CD4-positive, alpha-beta memory T cell (primary cell): ENCODE data around the gene NID2. TPM values are rescaled to one million over a fixed set of nuclear protein-coding genes. Genes with fewer than 3 reads are reported as not detected.

ENCODE experiments used
- CTCF ChIA-PET: fragments of 350-600 bp; sonication (Branson Sonifier 250); formaldehyde crosslinking; loops from one replicate; lab custom pipeline; 2021; ENCODE audit warnings: inconsistent platforms; ENCODE audit not compliant: partially characterized antibody; lab: Charles Lee
- POLR2A ChIA-PET: fragments of 350-600 bp; sonication (Branson Sonifier 250); formaldehyde crosslinking; loops from one replicate; lab custom pipeline; 2021; ENCODE audit not compliant: partially characterized antibody; lab: Charles Lee
- DNase-seq, 5 donors: peaks; one replicate each; pipeline versions ENCODE4 v3.0.0 to v3.0.0-alpha.2; 2020 to 2022; ENCODE audit warnings: mixed read lengths in 1 of 5
- H3K27ac ChIP-seq: one replicate; pipeline ENCODE4 v1.7.0; 2013; ENCODE audit warnings: low read depth, low read length
- H3K27me3 ChIP-seq: 2 replicates; pipeline ENCODE4 v1.7.0; 2013; ENCODE audit warnings: mild to moderate bottlenecking, low read length, moderate library complexity; ENCODE audit not compliant: insufficient read depth
- H3K36me3 ChIP-seq: 2 replicates; pipeline ENCODE4 v1.7.0; 2013; ENCODE audit warnings: mild to moderate bottlenecking, low read length, moderate library complexity; ENCODE audit not compliant: insufficient read depth
- H3K4me1 ChIP-seq: 2 replicates; pipeline ENCODE4 v1.7.0; 2013; ENCODE audit warnings: mild to moderate bottlenecking, low read length, moderate library complexity; ENCODE audit not compliant: insufficient read depth
- H3K4me3 ChIP-seq, 2 donors: one replicate each; pipeline ENCODE4 v1.7.0; 2013; ENCODE audit warnings: low read length in 2 of 2, mild to moderate bottlenecking in 1 of 2
- H3K9me3 ChIP-seq, 2 donors: one replicate each; pipeline ENCODE4 v1.7.0; 2013; ENCODE audit warnings: low read length in 2 of 2, control low read depth in 1 of 2; ENCODE audit not compliant: control insufficient read depth in 1 of 2
- H3K27ac Mint-ChIP-seq, 7 donors: one replicate each; pipeline ENCODE4 v1.8.0; 2020 to 2021; ENCODE audit warnings: mixed read lengths in 7 of 7, mild to moderate bottlenecking in 6 of 7, inconsistent platforms in 3 of 7, moderate library complexity in 3 of 7
- H3K27me3 Mint-ChIP-seq, 2 donors: one replicate each; pipeline ENCODE4 v1.8.0; 2020 to 2021; ENCODE audit warnings: mixed read lengths in 2 of 2
- H3K36me3 Mint-ChIP-seq, 2 donors: one replicate each; pipeline ENCODE4 v1.8.0; 2020 to 2021; ENCODE audit warnings: mixed read lengths in 2 of 2, inconsistent platforms in 1 of 2, mild to moderate bottlenecking in 1 of 2
- H3K4me1 Mint-ChIP-seq, 4 donors: one replicate each; pipeline ENCODE4 v1.8.0; 2020 to 2021; ENCODE audit warnings: mixed read lengths in 4 of 4, mild to moderate bottlenecking in 1 of 4
- H3K4me3 Mint-ChIP-seq, 8 donors: one replicate each; pipeline ENCODE4 v1.8.0; 2020 to 2021; ENCODE audit warnings: mixed read lengths in 8 of 8, mild to moderate bottlenecking in 7 of 8, moderate library complexity in 6 of 8, inconsistent platforms in 3 of 8
- H3K9me3 Mint-ChIP-seq, 8 donors: one replicate each; pipeline ENCODE4 v1.8.0; 2020 to 2021; ENCODE audit warnings: mixed read lengths in 8 of 8, mild to moderate bottlenecking in 5 of 8, inconsistent platforms in 3 of 8, moderate library complexity in 1 of 8
- intact Hi-C: fragments of 100-400 bp; cut with micrococcal nuclease; formaldehyde crosslinking; loops from one replicate; pipeline ENCODE4 v1.15.1; 2023
- polyA plus RNA-seq, 2 donors: library from polyadenylated mRNA; unstranded; fragments of 300-500 nt; fragmentation: Illumina TruSeq; gene quantifications; one replicate each; pipeline ENCODE4 v1.2.3, GENCODE V29; 2021
- total RNA-seq, 2 experiments: library from RNA; stranded (reverse); gene quantifications; one replicate each; pipeline ENCODE4 v1.2.3, GENCODE V29; 2021

The NID2 gene
- total and polyA plus RNA-seq, 4 experiments from 2014 or later = 0.34 to 0.37 TPM; not detected in 2

DNA sequence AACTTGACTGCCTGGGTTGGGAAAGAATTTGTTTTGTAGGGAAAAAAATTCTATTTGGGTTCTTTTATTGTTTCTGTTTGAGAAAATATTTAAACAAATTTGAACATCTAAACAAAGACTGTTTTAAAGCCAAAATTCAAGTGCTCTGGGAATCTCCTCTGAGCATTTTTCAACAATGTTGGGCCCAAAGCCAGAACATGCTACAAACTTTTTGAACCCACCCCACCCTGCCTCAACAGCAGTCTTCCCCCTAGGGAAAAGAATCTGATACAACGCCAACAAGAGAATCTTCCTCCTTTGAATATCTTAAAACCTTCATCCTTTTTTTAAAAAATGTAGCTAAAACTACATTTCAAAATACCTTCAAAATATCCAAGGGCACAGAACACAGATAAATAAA, 20.4 kb upstream of the NID2 start:
- DNase-seq = no peak
- Mint-ChIP-seq H3K27ac (no peak overlapping the region), H3K4me1 (peaks cover 0 to under 1% (median 0%) of the 10 kb centered on the region in 4 donors), H3K36me3 (no peaks in the 10 kb centered on the region), H3K9me3 (peaks cover 3 to 15% (median 8%) of the 10 kb centered on the region in 8 donors), H3K4me3 (no peak overlapping the region), H3K27me3 (peaks cover 9 to 15% of the 10 kb centered on the region in 2 donors)
- POLR2A ChIA-PET = no interaction called here
- no peak overlapping the region for H3K4me3 ChIP-seq
- CTCF ChIA-PET = no interaction called here
- intact Hi-C loops = no loop called here
- no peaks in the 10 kb centered on the region for H3K27me3 ChIP-seq
- H3K36me3 ChIP-seq = no peaks in the 10 kb centered on the region
- H3K27ac ChIP-seq = no peak overlapping the region
- H3K4me1 ChIP-seq = no peaks in the 10 kb centered on the region
- H3K9me3 ChIP-seq = no peaks in the 10 kb centered on the region

DNA sequence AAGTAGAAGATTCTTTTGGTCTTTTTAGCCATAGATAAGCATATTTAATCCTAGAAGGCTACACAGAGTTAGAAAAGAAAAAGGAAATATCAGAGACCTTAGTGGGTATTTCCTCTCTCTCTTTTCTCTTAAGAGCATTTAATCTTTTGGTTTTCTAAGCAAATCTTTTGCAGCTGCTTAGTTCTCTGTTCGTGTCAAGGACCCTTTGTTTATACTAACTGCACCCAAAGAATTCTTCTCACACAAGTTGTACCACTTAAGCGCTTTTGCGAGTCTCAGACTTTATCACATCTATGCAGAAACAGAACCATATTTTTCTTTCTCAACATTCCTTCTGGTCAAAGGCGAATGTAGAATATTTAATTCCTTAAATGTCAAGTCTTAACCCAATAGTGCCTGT, 17.9 kb upstream of the NID2 start:
- H3K9me3 ChIP-seq = no peaks in the 10 kb centered on the region
- ChIA-PET POLR2A (no interaction called here), CTCF (no interaction called here)
- H3K27ac Mint-ChIP-seq = no peak overlapping the region
- H3K4me1 ChIP-seq = no peaks in the 10 kb centered on the region
- H3K4me3 ChIP-seq = no peak overlapping the region
- H3K27ac ChIP-seq = no peak overlapping the region
- no peaks in the 10 kb centered on the region for H3K36me3 ChIP-seq
- DNase-seq = no peak
- peaks cover 9 to 12% of the 10 kb centered on the region in 2 donors for H3K27me3 Mint-ChIP-seq
- peaks cover 3 to 15% (median 8%) of the 10 kb centered on the region in 8 donors for H3K9me3 Mint-ChIP-seq
- H3K36me3 Mint-ChIP-seq = no peaks in the 10 kb centered on the region
- H3K4me1 Mint-ChIP-seq = peaks cover 0 to 1% (median 0%) of the 10 kb centered on the region in 4 donors
- intact Hi-C loops = no loop called here
- H3K27me3 ChIP-seq = no peaks in the 10 kb centered on the region
- no peak overlapping the region for H3K4me3 Mint-ChIP-seq

DNA sequence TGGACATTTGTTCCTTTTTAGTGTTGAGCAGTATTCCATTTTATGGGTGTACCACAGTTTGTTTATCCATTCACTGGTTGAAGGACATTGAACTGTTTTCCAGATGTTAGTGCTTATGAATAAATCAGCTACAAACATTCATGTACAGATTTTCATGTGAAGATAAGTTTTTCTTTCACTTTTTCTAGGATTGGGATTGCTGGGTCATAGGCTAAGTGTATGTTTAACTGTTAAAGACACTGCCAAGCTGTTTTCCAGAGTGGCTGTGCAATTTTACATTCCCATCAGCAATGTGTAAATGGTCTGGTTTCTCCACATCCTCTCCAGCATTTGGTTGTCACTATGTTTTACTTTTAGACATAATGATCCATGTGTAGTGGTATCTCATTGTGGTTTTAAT, 14.0 kb upstream of the NID2 start:
- no peak overlapping the region for H3K27ac ChIP-seq
- no peak overlapping the region for H3K27ac Mint-ChIP-seq
- no peaks in the 10 kb centered on the region for H3K4me1 ChIP-seq
- peaks cover 0 to 15% (median 8%) of the 10 kb centered on the region in 8 donors for H3K9me3 Mint-ChIP-seq
- H3K9me3 ChIP-seq = no peaks in the 10 kb centered on the region
- ChIA-PET POLR2A (no interaction called here), CTCF (no interaction called here)
- H3K36me3 ChIP-seq = no peaks in the 10 kb centered on the region
- no peaks in the 10 kb centered on the region for H3K36me3 Mint-ChIP-seq
- H3K4me3 ChIP-seq = no peak overlapping the region
- peaks cover 0 to 1% (median 0%) of the 10 kb centered on the region in 4 donors for H3K4me1 Mint-ChIP-seq
- H3K27me3 ChIP-seq = no peaks in the 10 kb centered on the region
- H3K27me3 Mint-ChIP-seq = peaks cover 3 to 14% of the 10 kb centered on the region in 2 donors
- no peak for DNase-seq
- H3K4me3 Mint-ChIP-seq = no peak overlapping the region
- intact Hi-C loops = no loop called here

DNA sequence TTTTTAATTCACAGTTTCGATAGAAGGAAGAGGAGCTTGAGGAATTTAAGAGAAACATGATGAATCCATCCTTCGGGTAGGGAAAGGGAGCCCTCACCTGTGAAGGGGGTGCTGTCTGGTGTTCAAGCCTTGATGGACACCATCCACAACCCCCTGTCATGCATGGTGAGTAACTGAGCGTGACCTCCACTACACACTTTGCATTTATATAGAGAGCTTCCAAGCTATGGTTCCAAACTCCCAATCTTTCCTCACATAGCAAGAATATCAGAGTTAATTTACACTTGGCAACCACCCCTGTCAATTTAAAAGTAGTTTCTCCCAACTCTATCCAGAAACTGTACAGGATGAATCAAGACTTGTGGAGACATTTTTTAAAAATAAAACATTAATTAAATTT, 13.1 kb upstream of the NID2 start:
- POLR2A ChIA-PET = no interaction called here
- no peaks in the 10 kb centered on the region for H3K4me1 ChIP-seq
- Mint-ChIP-seq H3K4me3 (no peak overlapping the region), H3K4me1 (peaks cover 0 to 1% (median 0%) of the 10 kb centered on the region in 4 donors), H3K9me3 (peaks cover 0 to 15% (median 8%) of the 10 kb centered on the region in 8 donors), H3K36me3 (no peaks in the 10 kb centered on the region), H3K27me3 (peaks cover 5 to 14% of the 10 kb centered on the region in 2 donors), H3K27ac (no peak overlapping the region)
- H3K27ac ChIP-seq = no peak overlapping the region
- no peaks in the 10 kb centered on the region for H3K36me3 ChIP-seq
- no peaks in the 10 kb centered on the region for H3K9me3 ChIP-seq
- DNase-seq = no peak
- no peaks in the 10 kb centered on the region for H3K27me3 ChIP-seq
- intact Hi-C loops = no loop called here
- CTCF ChIA-PET = no interaction called here
- H3K4me3 ChIP-seq = no peak overlapping the region

DNA sequence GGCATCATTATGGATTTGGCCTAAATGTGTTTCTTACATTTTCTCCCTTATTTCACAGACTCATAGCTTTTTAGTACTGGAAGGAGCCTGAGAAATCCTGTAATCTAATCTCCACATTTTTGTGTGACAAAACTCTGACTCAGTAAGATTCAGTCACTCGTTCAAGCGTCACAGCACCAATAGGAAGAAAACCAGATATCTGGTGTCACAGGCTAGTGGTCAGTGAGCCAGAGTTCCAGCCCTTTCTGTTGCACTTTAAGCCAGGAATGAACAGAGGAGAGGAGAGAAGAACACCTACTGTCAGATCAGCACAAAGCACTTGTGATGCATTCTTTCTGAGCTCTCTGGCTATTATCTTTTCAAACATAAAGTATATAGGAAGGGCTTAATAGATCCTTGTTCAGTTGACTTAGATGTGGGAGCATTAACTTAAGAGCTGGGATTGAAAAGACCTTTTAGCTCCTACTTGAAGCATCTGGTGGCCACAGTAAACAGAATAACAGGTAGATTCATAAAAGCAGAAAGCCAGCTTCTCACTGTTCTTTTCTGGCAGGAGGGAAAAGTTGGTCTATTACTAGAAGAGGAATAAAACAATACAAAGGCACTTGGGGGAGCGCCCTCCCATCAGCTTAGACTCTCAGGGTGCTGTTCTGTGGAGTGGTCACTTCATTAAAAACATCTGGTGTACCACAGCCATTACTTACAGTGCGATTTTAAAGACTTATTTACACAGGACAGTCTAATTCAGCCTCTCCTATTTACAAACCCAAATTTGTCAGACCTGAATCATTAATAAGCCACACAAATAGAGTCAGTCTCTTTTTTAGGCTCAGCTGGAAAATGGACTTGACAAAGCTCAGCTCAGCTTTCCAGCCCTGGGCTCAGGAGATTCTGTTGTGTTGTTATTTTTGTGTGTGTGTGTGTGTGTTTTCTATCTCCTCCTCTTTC, 12.2 kb upstream of the NID2 start:
- Mint-ChIP-seq H3K36me3 (no peaks in the 10 kb centered on the region), H3K4me1 (peaks cover 0 to 1% (median 0%) of the 10 kb centered on the region in 4 donors), H3K4me3 (no peak overlapping the region), H3K27ac (no peak overlapping the region), H3K9me3 (peaks cover 0 to 15% (median 8%) of the 10 kb centered on the region in 8 donors), H3K27me3 (peaks cover 5 to 14% of the 10 kb centered on the region in 2 donors)
- H3K27ac ChIP-seq = no peak overlapping the region
- ChIA-PET CTCF (no interaction called here), POLR2A (no interaction called here)
- H3K27me3 ChIP-seq = no peaks in the 10 kb centered on the region
- DNase-seq = no peak
- H3K9me3 ChIP-seq = no peaks in the 10 kb centered on the region
- H3K4me3 ChIP-seq = no peak overlapping the region
- H3K36me3 ChIP-seq = no peaks in the 10 kb centered on the region
- intact Hi-C loops = no loop called here
- H3K4me1 ChIP-seq = no peaks in the 10 kb centered on the region

DNA sequence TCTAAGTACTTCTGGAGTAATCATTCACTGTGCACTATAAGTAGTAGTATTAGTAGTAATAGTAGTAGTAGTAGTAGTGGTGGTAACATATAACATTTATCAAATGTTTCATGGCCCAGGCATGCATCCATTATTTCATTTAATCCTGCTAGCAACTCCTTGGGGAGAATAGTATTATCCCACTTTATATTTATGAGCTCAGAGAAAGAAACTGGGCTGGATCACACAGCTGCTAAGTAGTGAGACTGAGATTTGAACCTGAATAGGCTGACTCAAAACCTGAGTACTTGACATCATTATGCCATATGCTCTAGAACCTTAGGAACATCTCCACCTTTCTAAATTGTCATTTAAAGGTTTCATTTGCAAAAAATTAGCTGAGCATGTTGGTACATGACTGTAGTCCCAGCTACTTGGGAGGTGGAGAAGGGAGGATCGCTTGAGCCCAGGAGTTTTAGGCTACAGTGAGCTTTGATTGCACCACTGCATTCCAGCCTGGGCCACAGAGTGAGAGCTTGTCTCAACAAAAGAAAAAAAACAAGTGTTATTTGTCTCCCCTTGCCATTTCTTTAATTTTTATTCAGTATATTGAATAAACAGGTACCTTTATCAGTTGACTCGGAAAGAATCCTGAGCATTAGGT, 11.4 kb upstream of the NID2 start:
- no peak overlapping the region for H3K4me3 ChIP-seq
- intact Hi-C loops = no loop called here
- ChIA-PET CTCF (no interaction called here), POLR2A (no interaction called here)
- Mint-ChIP-seq H3K27me3 (peaks cover 5 to 14% of the 10 kb centered on the region in 2 donors), H3K9me3 (peaks cover 0 to 8% (median 5%) of the 10 kb centered on the region in 8 donors), H3K4me1 (peaks cover 0 to 1% (median 0%) of the 10 kb centered on the region in 4 donors), H3K36me3 (no peaks in the 10 kb centered on the region), H3K27ac (no peak overlapping the region), H3K4me3 (no peak overlapping the region)
- H3K36me3 ChIP-seq = no peaks in the 10 kb centered on the region
- H3K4me1 ChIP-seq = no peaks in the 10 kb centered on the region
- DNase-seq = no peak
- no peaks in the 10 kb centered on the region for H3K9me3 ChIP-seq
- H3K27ac ChIP-seq = no peak overlapping the region
- no peaks in the 10 kb centered on the region for H3K27me3 ChIP-seq

DNA sequence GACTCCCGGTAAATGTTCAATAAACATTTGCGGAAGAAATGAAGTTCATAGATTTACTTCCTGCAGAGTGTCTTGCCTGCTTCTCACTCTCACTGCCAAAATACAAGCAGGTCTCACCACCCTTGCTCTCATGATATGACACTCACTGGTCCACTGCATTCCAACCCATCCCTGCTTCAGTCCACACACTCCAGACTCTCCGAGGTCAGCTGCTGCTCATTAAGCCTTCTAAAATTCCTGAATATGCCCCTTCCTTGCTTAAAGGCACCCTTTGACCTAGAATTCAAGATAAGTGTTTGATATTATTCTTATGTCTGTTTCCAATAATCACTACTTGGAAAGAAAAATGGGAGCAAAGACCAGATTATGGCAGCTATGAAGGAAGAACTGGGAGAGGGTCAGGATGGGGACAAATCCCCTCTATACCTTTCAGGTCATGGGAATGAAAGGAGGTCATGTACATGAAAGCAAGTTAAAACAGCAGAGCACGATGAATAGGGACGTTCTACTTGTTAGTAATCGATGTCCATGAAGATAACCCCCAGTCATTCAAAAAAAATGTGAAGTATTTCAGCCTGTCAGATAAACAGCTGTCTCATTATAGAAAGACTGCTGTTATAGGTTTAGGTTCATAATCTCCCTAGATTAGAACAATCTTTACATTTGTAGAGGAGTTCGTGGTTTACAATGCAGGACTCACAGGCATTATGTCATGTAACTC, 10.5 kb upstream of the NID2 start:
- intact Hi-C loops = no loop called here
- ChIA-PET CTCF (no interaction called here), POLR2A (no interaction called here)
- Histone ChIP-seq H3K4me1 (no peaks in the 10 kb centered on the region), H3K27me3 (no peaks in the 10 kb centered on the region), H3K36me3 (no peaks in the 10 kb centered on the region), H3K27ac (no peak overlapping the region), H3K4me3 (no peak overlapping the region), H3K9me3 (no peaks in the 10 kb centered on the region)
- no peak overlapping the region for H3K27ac Mint-ChIP-seq
- no peak for DNase-seq
- peaks cover 0 to 2% (median 2%) of the 10 kb centered on the region in 8 donors for H3K9me3 Mint-ChIP-seq
- H3K4me3 Mint-ChIP-seq = no peak overlapping the region
- no peaks in the 10 kb centered on the region for H3K36me3 Mint-ChIP-seq
- peaks cover 5 to 14% of the 10 kb centered on the region in 2 donors for H3K27me3 Mint-ChIP-seq
- peaks cover 0 to 2% (median under 1%) of the 10 kb centered on the region in 4 donors for H3K4me1 Mint-ChIP-seq
